ENCODE data around the gene NRDE2.

The NRDE2 gene

DNA sequence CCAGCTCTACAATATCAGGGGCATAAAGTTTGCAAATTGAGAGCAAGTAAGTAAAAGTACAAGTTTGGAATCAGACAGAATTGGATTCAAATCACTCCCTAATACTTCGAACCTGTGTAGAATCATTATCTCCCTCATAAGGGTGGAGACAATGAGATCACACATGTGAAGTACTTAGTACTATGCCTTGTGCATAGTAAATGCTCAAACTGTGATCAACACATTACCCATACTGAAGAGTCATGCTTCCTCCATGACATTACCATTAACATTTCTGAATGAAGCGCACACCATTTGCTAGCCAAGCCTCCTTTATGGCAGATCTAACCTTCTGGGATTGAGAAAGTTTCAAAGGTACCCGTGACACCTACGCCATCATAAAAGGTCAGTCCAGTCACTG is 26.6 kb upstream of the NRDE2 start:
- TF ChIP-seq, protein P1, sequence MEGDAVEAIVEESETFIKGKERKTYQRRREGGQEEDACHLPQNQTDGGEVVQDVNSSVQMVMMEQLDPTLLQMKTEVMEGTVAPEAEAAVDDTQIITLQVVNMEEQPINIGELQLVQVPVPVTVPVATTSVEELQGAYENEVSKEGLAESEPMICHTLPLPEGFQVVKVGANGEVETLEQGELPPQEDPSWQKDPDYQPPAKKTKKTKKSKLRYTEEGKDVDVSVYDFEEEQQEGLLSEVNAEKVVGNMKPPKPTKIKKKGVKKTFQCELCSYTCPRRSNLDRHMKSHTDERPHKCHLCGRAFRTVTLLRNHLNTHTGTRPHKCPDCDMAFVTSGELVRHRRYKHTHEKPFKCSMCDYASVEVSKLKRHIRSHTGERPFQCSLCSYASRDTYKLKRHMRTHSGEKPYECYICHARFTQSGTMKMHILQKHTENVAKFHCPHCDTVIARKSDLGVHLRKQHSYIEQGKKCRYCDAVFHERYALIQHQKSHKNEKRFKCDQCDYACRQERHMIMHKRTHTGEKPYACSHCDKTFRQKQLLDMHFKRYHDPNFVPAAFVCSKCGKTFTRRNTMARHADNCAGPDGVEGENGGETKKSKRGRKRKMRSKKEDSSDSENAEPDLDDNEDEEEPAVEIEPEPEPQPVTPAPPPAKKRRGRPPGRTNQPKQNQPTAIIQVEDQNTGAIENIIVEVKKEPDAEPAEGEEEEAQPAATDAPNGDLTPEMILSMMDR (IDR thresholded peaks at IDR 0.05; ENCODE audit: insufficient read depth, low read length, poor library complexity, severe bottlenecking), result no peak
- H3K27me3 ChIP-seq (replicated peaks; ENCODE audit: control insufficient read depth, insufficient read depth, low read length), result no peaks in the 10 kb centered on the region; the same call in 1 of the 2 replicates
- H3K4me3 ChIP-seq (replicated peaks; ENCODE audit: low read depth, low read length), result no peak overlapping the region
- no peaks in the 10 kb centered on the region for H3K36me3 ChIP-seq (ENCODE audit: control insufficient read depth, insufficient read depth, low read length)
- DNase-seq (ENCODE audit: extremely low read depth, insufficient read length), result no peak

DNA sequence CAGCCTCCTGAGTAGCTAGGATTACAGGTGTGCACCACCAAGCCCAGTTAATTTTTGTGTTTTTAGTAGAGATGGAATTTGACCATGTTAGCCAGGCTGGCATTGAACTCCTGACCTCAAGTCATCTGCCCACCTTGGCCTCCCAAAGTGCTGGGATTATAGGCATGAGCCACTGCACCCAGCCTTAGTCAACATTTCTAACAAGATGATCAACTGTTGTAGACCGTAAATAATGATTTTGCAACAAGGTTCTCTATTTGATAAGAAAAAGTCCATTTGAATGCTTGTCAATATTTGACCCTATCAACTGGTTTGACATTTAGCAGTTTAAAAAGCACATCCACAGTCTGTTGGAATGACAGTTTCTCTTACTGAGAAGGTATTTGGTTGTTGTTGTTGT is 25.2 kb upstream of the NRDE2 start:
- Histone ChIP-seq H3K36me3 (ENCODE audit: control insufficient read depth, insufficient read depth, low read length) (no peaks in the 10 kb centered on the region), H3K4me3 (replicated peaks; ENCODE audit: low read depth, low read length) (no peak overlapping the region), H3K27me3 (replicated peaks; ENCODE audit: control insufficient read depth, insufficient read depth, low read length) (no peaks in the 10 kb centered on the region; the same call in 1 of the 2 replicates)
- TF ChIP-seq, protein P1 (IDR thresholded peaks at IDR 0.05; ENCODE audit: insufficient read depth, low read length, poor library complexity, severe bottlenecking), result no peak
- DNase-seq (ENCODE audit: extremely low read depth, insufficient read length), result no peak

DNA sequence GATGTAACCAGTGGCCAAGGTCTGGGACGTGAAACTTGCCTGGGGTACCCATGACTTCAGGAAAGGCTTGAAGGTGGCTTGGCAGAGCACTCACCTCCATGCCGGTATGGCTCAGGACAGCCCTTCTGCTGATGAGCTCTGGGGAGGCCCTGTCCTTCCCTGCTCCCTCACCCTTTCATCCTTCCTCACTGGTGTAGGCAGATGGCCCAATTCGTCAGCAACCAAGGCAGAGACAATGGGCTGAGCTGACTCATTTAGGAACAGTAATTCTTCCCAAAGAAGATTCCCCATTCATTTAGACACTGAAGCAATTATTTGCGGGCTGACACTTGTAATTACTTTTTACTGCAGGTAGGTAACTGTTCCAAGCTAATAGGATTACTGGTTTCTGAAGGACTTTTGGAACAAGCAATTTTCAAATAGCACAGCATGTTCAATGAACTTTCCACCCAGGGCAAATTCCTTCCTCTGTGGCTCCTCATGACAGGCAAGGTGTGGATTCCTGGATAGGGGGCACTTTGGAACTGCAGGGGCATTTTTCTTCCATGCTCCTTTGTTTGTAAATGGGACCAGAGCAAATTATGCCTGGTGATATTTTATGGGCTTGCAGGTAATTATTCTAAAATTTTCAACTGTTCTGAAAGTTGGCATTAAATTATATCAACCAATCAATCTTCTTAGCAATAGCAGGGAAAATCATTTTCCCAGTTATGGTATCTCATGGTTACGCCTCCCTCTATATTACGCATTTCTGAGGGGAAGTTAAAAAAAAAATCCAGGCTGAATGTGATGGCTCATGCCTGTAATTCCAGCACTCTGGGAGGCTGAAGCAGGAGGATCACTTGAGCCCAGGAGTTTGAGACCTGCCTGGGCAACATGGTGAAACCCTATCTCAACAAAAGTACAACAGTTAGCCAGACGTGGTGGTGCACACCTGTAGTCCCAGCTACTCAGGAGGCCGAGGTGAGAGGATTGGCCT is 24.1 kb upstream of the NRDE2 start:
- TF ChIP-seq, protein P1 (IDR thresholded peaks at IDR 0.05; ENCODE audit: insufficient read depth, low read length, poor library complexity, severe bottlenecking), result no peak
- no peak for DNase-seq (ENCODE audit: extremely low read depth, insufficient read length)
- Histone ChIP-seq H3K27me3 (replicated peaks; ENCODE audit: control insufficient read depth, insufficient read depth, low read length) (no peaks in the 10 kb centered on the region; the same call in 1 of the 2 replicates), H3K36me3 (ENCODE audit: control insufficient read depth, insufficient read depth, low read length) (no peaks in the 10 kb centered on the region), H3K4me3 (replicated peaks; ENCODE audit: low read depth, low read length) (no peak overlapping the region)

DNA sequence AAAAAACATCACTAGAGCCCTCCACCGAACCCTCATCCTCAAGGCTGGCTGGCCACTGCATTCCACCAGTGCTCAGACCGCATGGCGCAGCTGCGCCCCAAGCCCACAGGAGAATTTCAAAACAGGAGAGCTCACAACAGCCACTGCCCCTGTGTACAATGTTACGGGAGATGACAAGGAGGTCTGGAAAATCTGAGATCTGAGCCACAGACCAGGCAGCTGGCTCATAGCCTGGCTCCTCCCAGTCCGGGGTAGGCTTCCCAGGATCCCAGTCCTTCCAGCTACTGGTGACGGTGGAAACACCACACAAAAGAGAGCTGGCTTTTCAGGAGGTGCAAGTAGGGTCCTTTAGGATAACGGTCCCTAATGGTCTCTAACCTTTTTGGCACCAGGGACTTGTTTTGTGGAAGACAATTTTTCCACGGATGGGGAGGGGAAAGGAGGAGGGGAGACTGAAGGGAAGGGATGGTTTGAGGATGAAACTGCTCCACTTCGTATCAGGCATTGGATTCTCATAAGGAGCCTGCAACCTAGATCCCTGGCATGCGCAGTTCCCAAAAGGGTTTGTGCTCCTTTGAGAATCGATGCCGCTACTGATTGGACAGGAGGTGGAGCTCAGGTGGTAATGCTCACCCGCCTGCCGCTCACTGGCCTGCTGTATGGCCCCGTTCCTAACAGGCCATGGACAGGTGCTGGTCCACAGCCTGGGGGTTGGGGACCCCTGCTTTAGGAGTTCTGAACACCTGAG is 23.0 kb upstream of the NRDE2 start:
- Histone ChIP-seq H3K36me3 (ENCODE audit: control insufficient read depth, insufficient read depth, low read length) (no peaks in the 10 kb centered on the region), H3K27me3 (replicated peaks; ENCODE audit: control insufficient read depth, insufficient read depth, low read length) (no peaks in the 10 kb centered on the region; the same call in 1 of the 2 replicates), H3K4me3 (replicated peaks; ENCODE audit: low read depth, low read length) (no peak overlapping the region)
- TF ChIP-seq, protein P1 (IDR thresholded peaks at IDR 0.05; ENCODE audit: insufficient read depth, low read length, poor library complexity, severe bottlenecking), result no peak
- DNase-seq (ENCODE audit: extremely low read depth, insufficient read length), result no peak

DNA sequence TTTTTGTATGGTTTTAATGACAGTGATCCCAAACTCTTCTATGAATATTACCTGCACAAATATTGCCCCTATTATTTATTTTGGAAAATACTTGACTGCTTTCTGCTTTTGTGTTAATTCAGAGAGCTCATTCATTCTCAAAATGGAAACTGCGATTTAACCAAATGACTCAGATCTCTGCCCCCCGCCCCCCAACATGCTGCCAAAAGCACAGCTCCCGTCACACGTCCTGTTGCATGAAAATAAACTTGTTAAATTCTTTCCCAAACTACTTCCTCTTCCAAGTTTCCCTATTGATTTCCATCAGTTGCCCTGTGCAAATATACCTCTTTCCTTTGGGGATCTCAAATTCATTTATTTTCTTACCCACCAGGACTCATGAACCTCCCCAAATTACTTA is 18.0 kb upstream of the NRDE2 start:
- Histone ChIP-seq H3K4me3 (replicated peaks; ENCODE audit: low read depth, low read length) (no peak overlapping the region), H3K27me3 (replicated peaks; ENCODE audit: control insufficient read depth, insufficient read depth, low read length) (no peaks in the 10 kb centered on the region), H3K36me3 (ENCODE audit: control insufficient read depth, insufficient read depth, low read length) (no peaks in the 10 kb centered on the region)
- TF ChIP-seq, protein P1 (IDR thresholded peaks at IDR 0.05; ENCODE audit: insufficient read depth, low read length, poor library complexity, severe bottlenecking), result no peak
- DNase-seq (ENCODE audit: extremely low read depth, insufficient read length), result peak; percentile 20

Measured in GM06990 (cell line).